Measurements from ENCODE around the gene MORN3.
A peak's percentile ranks its signal among the peaks of the same experiment; 100 is the strongest.
"Not testable (repeated sequence)": the region's sequence is repeated elsewhere in the genome, so short reads cannot be mapped to it uniquely, and the experiment has no call there.

The MORN3 gene

DNA sequence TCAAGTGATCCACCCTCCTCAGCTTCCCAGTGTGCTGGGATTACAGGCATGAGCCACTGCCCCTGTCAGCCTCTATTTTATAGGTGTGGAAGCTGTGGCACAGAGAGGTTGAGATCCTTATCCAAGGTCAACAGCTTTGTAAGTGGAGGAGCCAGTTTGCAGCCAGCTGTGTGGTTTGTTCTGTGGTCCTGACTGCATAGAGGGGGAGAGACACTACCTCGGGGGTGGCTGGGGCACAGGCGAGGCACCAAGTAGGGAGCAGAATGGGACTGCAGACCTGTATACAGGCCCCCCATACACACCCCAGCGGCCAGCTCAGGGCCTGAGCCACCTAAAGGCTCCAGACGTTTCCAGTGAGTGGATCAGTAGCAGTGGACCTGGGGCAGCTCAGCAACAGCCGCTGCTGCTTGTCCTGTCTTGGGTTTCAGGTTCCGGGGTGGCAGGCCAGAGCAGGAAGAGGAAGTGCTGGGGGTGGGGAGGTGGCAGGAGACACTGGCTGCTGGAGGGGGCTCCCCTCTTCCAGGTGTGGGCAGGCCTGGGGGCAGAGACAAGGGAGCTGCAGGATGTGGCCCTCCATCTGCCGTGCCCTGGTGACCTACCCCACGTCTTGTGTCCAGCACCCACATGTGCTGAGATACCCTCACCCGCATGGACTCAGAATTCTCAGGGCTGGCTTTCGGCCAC is 32.1 kb downstream of the MORN3 start:
- peak in 1 of 2 donors; percentile 41 for DNase-seq

DNA sequence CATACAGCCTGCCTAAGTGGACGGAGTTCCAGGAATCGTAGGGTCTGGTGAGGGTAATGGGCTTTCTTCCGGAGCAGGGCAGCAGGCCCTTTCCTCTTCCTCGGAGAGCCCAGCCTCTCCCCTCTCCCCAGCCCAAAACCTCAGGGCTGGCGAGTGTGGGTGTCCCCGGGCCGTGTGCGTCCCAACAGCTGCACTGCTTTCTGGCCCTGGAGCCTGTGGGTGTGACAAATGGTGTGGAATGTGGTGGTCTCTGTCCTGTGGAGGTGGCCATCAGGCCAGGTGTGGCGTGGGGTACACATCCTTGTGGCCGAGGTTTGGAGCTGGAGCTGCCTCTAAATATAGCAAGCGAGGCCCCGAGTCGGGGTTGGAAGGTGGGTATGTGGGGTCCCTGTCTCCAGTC is 34.6 kb downstream of the MORN3 start:
- no peak for DNase-seq

DNA sequence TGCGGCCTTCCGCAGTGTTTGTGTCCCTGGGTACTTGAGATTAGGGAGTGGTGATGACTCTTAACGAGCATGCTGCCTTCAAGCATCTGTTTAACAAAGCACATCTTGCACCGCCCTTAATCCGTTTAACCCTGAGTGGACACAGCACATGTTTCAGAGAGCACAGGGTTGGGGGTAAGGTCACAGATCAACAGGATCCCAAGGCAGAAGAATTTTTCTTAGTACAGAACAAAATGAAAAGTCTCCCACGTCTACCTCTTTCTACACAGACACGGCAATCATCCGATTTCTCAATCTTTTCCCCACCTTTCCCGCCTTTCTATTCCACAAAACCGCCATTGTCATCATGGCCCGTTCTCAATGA is 35.6 kb downstream of the MORN3 start:
- not testable (repeated sequence) for DNase-seq

DNA sequence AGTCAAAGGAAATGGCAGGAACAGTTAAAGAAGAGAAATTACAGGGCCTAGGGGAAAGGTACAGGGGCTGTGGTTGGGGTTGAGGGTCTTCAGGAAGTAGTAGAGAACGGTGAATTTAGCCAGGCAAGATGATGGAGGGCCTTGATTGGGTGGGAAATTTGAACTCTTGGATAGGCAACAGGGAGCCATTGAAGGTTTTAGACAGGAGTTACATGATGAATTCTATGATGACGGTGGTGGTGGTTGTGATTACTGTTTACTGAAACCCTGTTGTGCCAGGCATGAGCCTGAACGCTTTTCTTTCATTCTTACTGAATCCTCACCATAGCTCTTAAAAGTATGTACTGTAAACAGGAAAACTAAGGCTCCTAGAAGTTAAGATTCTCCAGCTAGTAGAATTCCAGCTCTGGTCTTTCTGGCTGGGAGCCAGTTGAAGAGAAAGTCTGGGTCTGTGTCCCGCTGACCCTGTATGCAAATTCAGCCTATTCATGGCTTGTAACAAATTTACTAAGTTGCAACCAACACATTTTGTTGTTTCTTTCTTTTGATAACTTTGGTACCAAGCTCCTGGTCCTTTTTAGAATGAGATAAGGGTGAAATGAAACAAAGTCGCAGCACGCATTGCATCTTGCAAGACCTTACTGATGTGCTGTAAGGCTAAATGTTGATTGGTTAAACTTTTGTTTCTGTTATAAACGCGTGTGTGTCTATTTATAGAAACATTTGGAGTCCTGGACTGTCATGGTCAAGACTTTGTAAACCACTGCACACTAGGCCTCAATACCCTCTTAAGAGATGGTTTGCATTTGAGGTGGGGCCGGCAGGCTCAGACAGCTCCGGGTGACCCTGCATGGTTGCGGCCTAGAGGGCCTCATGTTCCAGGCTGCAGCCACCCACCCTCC is 37.1 kb downstream of the MORN3 start:
- DNase-seq, result no peak

DNA sequence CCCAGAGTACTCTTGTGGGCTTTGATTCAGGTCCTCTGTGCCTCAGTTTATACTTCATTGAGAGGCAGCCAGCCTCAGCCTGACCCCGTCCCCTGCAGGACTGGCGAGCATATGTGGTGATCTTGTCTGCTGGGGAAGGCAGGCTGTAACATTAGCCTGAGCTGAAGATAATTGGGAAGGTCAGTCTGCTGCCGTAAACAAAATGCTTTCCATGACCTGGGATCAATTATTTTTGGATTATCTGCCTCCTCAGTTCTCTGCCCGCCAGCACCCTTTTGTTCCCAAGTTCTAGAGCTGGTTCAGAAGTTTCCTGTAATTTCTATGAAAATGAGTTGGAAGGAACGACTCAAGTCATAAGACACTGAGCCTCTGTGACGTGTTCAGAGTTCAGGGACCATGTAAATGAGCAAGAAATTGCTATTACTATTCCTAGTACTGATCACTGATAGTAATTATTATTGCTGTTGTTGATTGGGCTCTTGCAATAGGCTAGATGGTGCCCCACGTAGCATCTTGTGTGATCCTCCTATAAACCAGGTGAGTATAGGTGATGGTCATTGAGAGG is 38.6 kb downstream of the MORN3 start:
- DNase-seq, result no peak

DNA sequence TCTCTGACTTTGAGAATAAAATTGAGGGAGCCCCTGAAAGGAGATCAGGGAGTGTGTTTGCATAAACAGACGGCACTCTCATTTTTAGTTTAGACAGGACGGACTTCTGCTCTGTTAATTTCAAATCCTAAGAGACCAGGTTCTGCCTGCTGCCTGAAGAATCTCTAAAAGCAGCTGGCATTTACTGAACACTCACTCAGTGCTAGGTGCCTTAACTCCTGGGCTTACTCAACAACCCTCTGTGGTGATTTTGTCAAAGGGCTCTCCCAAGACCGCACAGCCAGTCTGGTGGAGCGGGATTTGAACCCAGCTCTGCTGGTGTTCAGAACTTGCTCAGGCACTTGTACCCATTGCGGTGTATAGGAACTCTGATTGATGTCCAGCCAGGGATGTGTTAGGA is 40.9 kb downstream of the MORN3 start:
- no peak for DNase-seq

DNA sequence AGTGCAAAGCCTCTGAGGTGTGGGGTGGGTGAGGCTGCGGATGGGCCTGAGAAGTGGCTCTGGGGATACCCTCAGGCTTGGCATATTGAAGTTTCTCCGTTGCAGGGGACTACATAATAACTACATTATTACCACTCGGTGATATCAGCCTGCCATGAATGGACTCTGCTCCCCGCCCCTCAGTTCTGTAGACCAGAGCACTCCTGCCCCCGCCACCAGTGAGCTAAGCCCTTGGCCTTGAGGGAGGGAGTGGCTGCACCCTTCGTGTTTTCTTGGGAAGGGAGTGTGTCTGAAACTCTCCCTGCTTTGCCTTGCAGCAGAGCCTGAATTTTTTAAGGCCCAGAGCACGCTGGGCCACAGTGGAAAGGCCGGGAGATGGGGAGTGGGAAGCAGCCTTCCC is 41.4 kb downstream of the MORN3 start:
- DNase-seq, result peak in 1 of 2 donors; percentile 39

DNA sequence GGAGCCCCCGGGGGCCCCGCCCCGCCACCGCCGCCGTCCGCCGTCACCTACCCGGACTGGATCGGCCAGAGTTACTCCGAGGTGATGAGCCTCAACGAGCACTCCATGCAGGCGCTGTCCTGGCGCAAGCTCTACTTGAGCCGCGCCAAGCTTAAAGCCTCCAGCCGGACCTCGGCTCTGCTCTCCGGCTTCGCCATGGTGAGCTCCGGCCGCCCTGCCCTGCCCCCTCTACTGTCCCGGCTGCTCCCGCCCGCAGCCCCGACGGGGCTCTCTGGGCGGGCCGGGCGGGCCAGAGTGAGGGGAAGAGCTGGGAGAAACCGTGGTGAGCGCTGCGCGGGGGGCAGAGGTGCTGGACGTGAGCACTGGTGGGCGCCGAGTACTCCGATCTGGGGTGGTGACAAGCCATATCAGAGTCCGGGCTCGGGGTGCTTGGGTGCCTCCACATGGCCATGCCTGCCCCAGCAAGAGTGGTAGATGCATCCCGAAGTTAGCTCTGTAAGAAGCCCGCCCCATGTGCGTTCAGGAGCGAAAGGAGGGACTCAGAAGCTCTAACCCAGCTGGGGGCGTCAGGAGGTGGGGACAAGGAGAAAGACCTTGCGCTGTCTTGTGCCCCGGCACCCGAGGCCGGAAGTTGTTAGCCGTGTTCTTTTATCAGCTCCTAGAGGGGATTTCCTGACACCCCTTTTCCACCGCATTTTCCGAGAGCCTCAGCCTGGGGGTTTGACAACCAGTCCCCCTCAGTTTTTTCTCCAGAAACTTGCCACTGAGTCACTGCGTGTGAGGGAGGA is 42.4 kb downstream of the MORN3 start:
- DNase-seq, result peak; percentile 53 to 79

DNA sequence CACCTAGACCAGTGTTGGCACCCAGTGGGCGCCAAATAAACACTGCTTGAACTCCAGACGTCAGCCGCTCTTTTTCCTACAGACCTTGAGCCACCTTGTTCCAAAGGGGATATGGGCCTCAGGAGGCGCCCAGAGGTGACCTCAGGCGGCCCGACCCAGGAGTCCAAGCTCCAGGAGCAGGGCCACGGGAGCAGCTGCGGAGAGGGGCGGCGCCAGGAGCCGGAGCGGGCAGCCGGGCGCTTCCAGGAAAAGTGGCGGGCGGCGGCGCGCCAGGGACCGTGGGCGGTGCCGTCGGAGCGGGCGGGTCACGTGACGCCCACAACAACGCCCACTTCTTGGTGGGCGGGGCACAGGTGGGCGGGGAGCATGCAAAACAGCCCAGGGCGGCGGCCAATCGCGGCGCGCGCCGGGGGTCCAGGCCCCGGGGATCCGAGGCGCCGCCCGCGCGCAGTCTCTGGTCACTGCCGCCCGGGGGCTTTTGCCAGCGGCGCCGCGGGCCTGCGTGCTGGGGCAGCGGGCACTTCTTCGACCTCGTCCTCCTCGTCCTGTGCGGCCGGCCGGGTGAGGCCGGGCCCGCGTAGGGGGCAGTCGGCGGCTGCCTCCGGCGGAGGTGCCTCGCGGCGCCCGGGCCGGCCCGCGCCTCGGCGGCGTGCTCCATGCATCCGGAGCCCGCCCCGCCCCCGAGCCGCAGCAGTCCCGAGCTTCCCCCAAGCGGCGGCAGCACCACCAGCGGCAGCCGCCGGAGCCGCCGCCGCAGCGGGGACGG is 43.2 kb downstream of the MORN3 start, which contains the start of gene ORAI1:
ORAI1 (plus strand) TSS at position 444 of the 766 bp plus-strand sequence.
- peak; percentile 75 to 93 for DNase-seq

DNA sequence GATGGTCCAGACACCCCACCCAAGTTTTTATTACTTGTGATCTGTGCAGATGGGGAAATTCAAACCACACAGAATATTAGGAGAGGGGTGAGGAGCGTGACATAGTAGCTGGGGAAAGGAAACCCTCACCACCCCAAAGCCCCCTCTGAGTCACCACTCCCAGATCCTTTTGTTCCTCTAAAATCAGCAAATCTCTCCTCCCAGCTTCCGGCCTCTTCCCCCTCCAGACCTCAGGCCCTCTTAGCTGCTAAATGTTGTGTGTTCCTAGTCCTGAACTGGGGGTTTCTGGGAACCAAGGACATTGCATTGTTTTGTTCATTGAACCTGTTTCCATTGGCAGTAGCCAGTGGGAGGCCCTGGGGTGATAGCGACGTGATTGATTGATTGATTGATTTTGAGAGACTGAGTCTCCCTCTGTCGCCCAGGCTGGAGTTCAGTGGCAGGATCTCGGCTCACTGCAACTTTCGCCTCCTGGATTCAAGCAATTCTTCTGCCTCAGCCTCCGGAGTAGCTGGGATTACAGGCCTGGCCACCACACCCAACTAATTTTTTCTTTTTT is 49.0 kb downstream of the MORN3 start:
- peak; percentile 41 to 47 for DNase-seq

DNA sequence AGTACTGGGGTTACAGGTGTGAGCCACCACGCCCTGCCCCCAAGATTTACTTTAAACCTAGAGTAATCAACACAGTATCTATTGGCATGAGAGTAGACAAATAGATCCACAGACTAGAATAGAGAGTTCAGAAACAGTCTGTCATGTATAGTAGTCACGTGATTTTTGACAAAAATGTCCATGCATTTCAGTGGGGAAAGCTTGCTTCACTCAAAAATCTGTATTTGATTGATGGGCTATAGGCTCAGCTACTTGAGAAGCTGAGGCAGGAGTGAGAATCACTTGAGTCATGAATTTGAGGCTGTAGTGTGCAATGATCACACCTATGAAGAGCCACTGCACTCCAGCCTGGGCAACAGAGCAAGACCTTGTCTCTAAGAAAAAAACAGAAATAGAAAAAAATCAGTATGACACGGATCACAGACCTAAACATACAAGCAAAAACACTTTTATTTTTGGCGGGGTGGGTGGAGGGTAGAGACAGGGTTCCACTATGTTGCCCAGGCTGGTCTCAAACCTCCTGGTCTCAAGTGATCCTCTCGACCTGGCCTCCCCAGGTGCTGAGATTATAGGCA is 50.7 kb downstream of the MORN3 start:
- DNase-seq, result no peak

DNA sequence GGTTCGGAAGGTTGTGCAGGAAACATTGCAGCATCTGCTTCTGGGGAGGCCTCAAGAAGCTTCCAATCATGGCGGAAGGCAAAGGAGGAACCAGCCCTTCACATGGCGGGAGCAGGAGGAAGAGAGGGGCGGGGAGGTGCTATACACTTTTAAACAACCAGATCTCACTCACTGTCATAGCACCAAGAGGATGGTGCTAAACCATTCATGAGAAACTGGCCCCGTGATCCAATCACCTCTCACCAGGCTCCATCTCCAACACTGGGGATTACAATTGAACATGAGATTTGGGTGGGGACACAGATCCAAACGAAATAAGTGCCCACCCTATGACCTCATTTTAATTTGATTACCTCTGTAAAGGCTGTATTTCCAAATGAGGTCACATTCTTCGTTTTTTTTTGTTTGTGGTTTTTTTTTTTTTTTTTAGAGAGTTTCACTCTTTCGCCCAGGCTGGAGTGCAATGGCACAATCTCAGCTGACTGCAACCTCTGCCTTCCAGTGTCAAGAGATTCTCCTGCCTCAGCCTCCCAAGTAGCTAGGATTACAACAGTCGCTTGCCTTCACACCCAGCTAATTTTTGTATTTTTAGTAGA is 54.5 kb downstream of the MORN3 start:
- peak in 1 of 2 donors; percentile 21 for DNase-seq

DNA sequence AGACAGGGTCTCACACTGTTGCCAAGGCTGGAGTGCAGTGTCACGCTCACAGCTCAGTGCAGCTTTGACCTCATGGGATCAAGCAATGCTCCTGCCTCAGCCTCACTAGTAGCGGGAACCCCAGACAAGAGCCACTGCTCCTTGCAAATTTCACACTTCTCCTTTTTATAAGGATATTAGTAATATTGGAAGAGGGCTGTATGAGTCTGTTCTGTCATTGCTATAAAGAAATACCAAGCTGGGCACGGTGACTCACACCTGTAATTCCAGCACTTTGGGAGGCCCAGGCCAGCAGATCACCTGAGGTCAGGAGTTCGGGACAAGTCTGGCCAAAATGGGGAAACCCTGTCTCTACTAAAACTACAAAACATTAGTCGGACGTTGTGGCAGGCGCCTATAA is 56.0 kb downstream of the MORN3 start:
- DNase-seq, result peak; percentile 60 to 76

DNA sequence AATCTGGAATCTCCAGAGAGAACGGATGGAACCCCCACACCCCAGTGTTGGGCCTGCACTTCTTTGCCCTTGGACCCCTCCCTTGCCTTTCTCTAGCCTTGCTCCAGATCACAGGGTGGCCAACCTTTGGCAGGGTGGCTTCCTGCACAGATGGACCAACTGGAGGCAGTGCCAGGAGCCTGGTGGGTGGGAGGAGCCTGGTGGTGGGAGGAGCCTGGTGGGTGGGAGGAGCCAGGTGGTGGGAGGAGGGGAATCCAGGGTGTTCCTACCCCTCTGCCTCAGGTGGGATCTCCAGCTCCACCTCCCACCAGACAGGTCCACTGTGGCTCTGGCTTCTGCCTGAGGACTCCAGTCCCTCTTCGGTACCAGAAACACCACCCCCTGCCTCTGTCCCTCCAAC is 58.1 kb downstream of the MORN3 start:
- no peak for DNase-seq

DNA sequence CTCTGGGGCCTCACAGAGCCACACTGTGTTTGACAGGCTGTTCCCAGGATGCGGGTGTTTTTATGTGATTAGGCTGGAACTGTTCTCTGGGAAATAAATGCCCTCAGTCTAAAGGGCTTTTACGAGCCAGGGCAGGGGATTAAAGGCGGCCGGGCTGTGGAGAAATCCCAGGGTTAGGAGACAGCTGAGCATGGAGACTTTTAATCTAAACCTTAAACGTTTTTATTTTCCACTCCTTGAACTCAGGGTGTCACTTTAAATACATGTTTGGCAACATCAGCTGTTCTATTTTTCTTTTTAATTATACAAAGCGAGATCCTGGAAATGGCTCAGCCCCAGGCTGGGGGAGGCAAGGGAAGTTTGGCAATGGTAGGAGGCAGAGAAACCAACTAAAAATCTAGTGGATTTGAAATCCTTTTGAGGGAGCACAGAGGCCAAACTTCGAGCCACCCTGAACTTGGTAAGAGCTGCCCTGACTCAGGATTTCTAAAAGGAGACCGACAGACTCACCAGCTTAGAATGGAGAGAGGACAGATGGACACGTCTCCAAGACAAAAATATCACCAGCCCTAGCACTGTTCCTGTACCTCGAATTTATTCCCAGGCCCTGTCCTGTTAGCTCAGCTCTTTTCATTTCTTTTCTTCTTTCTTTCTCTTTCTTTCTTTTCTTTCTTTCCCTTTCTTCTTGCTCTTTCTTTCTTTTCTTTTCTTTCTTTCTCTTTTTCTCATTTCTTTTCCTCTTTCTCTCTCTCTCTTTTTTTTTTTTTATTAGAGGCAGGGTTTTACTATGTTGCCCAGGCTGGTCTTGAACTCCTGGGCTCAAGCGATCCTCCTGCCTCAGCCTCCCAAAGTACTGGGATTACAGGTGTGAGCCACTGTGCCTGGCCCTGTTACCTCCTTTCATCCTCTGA is 59.0 kb downstream of the MORN3 start:
- DNase-seq, result no peak

DNA sequence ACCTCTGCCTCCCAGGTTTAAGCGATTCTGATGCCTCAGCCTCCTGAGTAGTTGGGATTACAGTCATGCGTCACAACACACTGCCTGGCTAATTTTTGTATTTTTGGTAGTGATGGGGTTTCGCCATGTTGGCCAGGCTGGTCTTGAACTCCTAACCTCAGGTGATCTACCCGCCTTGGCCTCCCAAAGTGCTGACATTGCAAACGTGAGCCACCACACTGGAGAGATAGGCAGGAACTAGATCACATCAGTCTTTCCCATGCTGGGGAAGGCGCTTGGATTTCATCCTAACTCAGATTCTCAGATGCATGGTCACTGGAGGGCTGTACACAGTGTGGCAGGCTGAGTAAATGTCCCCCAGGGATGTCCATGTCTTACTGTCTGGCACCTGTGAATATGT is 61.2 kb downstream of the MORN3 start:
- no peak for DNase-seq

DNA sequence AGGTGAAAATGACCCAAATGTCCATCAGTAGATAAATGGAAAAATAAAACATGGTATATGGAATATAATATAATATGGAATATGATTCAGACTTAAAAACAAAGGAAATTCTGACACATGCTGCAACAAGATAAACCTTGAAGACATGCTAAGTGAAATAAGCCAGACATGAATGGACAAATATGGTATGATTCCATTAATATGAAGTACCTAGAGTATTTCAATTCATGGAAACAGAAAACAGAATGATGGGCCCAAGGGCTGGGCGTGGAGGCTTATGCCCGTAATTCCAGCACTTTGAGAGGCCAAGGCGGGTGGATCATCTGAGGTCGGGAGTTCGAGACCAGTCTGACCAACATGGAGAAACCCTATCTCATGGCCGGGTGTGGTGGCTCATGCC is 65.9 kb downstream of the MORN3 start:
- DNase-seq, result no peak

DNA sequence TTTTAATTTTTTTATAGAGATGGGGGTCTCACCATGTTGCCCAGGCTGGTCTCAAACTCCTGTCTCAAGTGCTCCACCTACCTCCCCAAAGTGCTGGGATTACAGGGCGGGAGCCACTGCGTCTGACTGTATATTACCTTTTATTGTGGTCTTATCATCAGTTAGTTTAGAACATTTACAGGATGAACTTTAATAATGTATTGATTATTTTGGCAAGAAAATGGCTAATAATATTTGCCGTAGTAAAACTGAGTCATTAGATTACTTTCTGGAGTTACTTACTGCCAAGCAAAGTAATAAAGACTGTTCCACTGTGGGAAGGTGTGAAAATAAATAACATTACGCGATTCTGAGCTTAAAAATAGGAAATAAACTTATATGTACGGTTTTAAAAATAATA is 66.7 kb downstream of the MORN3 start:
- DNase-seq, result no peak

DNA sequence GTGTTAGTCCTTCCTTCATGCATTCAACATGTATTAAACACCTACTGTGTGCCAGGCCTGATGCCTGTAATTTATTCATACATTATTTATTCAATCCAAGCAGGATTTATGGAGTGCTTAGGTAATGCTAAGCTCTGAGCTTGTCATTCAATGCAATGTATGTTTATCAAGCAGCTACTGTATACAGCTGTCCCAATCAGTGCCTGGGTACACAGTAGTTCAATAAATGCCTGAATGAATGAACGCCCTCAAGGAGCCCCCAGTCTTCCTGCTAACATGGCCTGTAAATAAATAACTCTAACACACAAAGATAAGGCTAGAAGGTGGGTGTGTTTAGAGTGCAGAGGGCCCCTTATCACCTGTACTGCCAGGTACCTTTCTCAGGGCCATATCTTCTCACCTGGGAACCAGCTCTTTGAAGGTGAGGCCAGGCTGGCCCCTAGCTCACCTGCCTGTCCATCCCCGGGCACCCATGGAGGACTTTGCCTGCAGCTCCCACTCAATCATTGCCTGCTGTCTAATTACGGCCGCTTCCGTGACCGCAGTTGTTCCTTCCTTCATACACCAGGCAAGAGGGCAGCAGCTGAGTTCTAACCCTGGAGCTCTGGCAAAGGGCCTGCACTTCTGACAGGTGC is 68.6 kb downstream of the MORN3 start:
- DNase-seq, result no peak

Data from inflammatory macrophage treated with lipopolysaccharide for 1 hour (primary cell).